Memory B cell (primary cell): Measurements from ENCODE around the gene AKNAD1.
"Not testable (repeated sequence)": the region's sequence is repeated elsewhere in the genome, so short reads cannot be mapped to it uniquely, and the experiment has no call there.

Experiments
- ATAC-seq: fragments of 150-1000 bp; cut with Tn5 transposase; 2 replicates; pipeline ENCODE4 v1.10.0; 2021; ENCODE audit warnings: low read depth, mild to moderate bottlenecking, moderate library complexity
- DNase-seq, 2 donors: peaks; one replicate each; pipeline ENCODE4 v3.0.0; 2022; ENCODE audit warnings: low spot score in 2 of 2
- H3K27ac Mint-ChIP-seq: one replicate; pipeline ENCODE4 v1.8.0; 2022; ENCODE audit warnings: mild to moderate bottlenecking, moderate library complexity, mixed read lengths
- H3K27me3 Mint-ChIP-seq: one replicate; pipeline ENCODE4 v1.8.0; 2022; ENCODE audit warnings: mixed read lengths
- H3K36me3 Mint-ChIP-seq: one replicate; pipeline ENCODE4 v1.8.0; 2022; ENCODE audit warnings: mild to moderate bottlenecking, mixed read lengths
- H3K4me1 Mint-ChIP-seq: one replicate; pipeline ENCODE4 v1.8.0; 2022; ENCODE audit warnings: mixed read lengths
- H3K4me3 Mint-ChIP-seq: one replicate; pipeline ENCODE4 v1.8.0; 2022; ENCODE audit warnings: mild to moderate bottlenecking, moderate library complexity, mixed read lengths
- H3K9me3 Mint-ChIP-seq: one replicate; pipeline ENCODE4 v1.8.0; 2022; ENCODE audit warnings: mixed read lengths

The AKNAD1 gene

GRCh38 chr1:108811611-108812010 lies 45.3 kb downstream of the AKNAD1 start:
- Mint-ChIP-seq H3K4me3 (no peak overlapping the region), H3K4me1 (no peaks in the 10 kb centered on the region), H3K27ac (peak overlapping the region; percentile 41), H3K27me3 (no peaks in the 10 kb centered on the region), H3K36me3 (peaks cover 6% of the 10 kb centered on the region), H3K9me3 (no peaks in the 10 kb centered on the region)
- ATAC-seq (no peak), DNase-seq (no peak)

GRCh38 chr1:108808438-108808837 lies 48.5 kb downstream of the AKNAD1 start:
- DNase-seq (no peak), ATAC-seq (no peak)
- no peaks in the 10 kb centered on the region for H3K27me3 Mint-ChIP-seq
- H3K27ac Mint-ChIP-seq: no peak overlapping the region
- H3K36me3 Mint-ChIP-seq: peaks cover 17% of the 10 kb centered on the region
- no peaks in the 10 kb centered on the region for H3K4me1 Mint-ChIP-seq
- no peak overlapping the region for H3K4me3 Mint-ChIP-seq
- H3K9me3 Mint-ChIP-seq: no peaks in the 10 kb centered on the region

- H3K4me1 Mint-ChIP-seq: no peaks in the 10 kb centered on the region
- peaks cover 36% of the 10 kb centered on the region for H3K36me3 Mint-ChIP-seq
- no peak overlapping the region for H3K27ac Mint-ChIP-seq
- H3K9me3 Mint-ChIP-seq: no peaks in the 10 kb centered on the region
- no peaks in the 10 kb centered on the region for H3K27me3 Mint-ChIP-seq
- DNase-seq (no peak), ATAC-seq (no peak)
- no peak overlapping the region for H3K4me3 Mint-ChIP-seq
Measured at GRCh38 chr1:108803548-108803947, 53.3 kb downstream of the AKNAD1 start.

GRCh38 chr1:108801101-108801500 lies 55.8 kb downstream of the AKNAD1 start:
- H3K27ac Mint-ChIP-seq: no peak overlapping the region
- peaks cover 36% of the 10 kb centered on the region for H3K36me3 Mint-ChIP-seq

GRCh38 chr1:108799001-108799400 lies 57.9 kb downstream of the AKNAD1 start:
- ATAC-seq: no peak
- H3K27ac Mint-ChIP-seq: peak overlapping the region; percentile 88
- peaks cover 37% of the 10 kb centered on the region for H3K36me3 Mint-ChIP-seq
- H3K9me3 Mint-ChIP-seq: no peaks in the 10 kb centered on the region
- H3K4me1 Mint-ChIP-seq: no peaks in the 10 kb centered on the region
- no peak for DNase-seq
- no peaks in the 10 kb centered on the region for H3K27me3 Mint-ChIP-seq
- no peak overlapping the region for H3K4me3 Mint-ChIP-seq

More at GRCh38 chr1:108801101-108801500, 55.8 kb downstream of the AKNAD1 start:
- Mint-ChIP-seq H3K9me3 (no peaks in the 10 kb centered on the region), H3K27me3 (no peaks in the 10 kb centered on the region), H3K4me1 (no peaks in the 10 kb centered on the region), H3K4me3 (no peak overlapping the region)
- no peak for ATAC-seq
- DNase-seq: no peak

GRCh38 chr1:108792420-108792819 lies 64.5 kb downstream of the AKNAD1 start:
- H3K4me3 Mint-ChIP-seq: no peak overlapping the region
- no peak overlapping the region for H3K27ac Mint-ChIP-seq
- ATAC-seq (no peak), DNase-seq (no peak)
- peaks cover 47% of the 10 kb centered on the region for H3K36me3 Mint-ChIP-seq
- H3K9me3 Mint-ChIP-seq: peaks cover 13% of the 10 kb centered on the region
- H3K27me3 Mint-ChIP-seq: no peaks in the 10 kb centered on the region
- H3K4me1 Mint-ChIP-seq: no peaks in the 10 kb centered on the region

GRCh38 chr1:108791790-108792189 lies 65.1 kb downstream of the AKNAD1 start:
- Mint-ChIP-seq H3K36me3 (peaks cover 50% of the 10 kb centered on the region), H3K27ac (no peak overlapping the region), H3K4me3 (no peak overlapping the region), H3K9me3 (peaks cover 13% of the 10 kb centered on the region), H3K4me1 (no peaks in the 10 kb centered on the region), H3K27me3 (no peaks in the 10 kb centered on the region)
- no peak for DNase-seq
- ATAC-seq: no peak

- ATAC-seq (no peak), DNase-seq (no peak)
- H3K27me3 Mint-ChIP-seq: no peaks in the 10 kb centered on the region
- no peaks in the 10 kb centered on the region for H3K4me1 Mint-ChIP-seq
- no peak overlapping the region for H3K4me3 Mint-ChIP-seq
- peaks cover 14% of the 10 kb centered on the region for H3K9me3 Mint-ChIP-seq
- no peak overlapping the region for H3K27ac Mint-ChIP-seq
- peaks cover 61% of the 10 kb centered on the region for H3K36me3 Mint-ChIP-seq
Measured at GRCh38 chr1:108785880-108786279, 71.0 kb downstream of the AKNAD1 start.

GRCh38 chr1:108785264-108785663 lies 71.6 kb downstream of the AKNAD1 start:
- H3K27me3 Mint-ChIP-seq: no peaks in the 10 kb centered on the region
- peaks cover 60% of the 10 kb centered on the region for H3K36me3 Mint-ChIP-seq
- no peak for ATAC-seq
- no peak overlapping the region for H3K27ac Mint-ChIP-seq
- H3K4me1 Mint-ChIP-seq: no peaks in the 10 kb centered on the region
- no peak for DNase-seq
- peaks cover 11% of the 10 kb centered on the region for H3K9me3 Mint-ChIP-seq
- no peak overlapping the region for H3K4me3 Mint-ChIP-seq

GRCh38 chr1:108781575-108781944 lies 75.3 kb downstream of the AKNAD1 start:
- ATAC-seq, H3K27ac Mint-ChIP-seq, H3K4me1 Mint-ChIP-seq, H3K27me3 Mint-ChIP-seq, H3K4me3 Mint-ChIP-seq, DNase-seq: not testable (repeated sequence)
- peaks cover 55% of the 10 kb centered on the region for H3K36me3 Mint-ChIP-seq
- peaks cover 11% of the 10 kb centered on the region for H3K9me3 Mint-ChIP-seq

GRCh38 chr1:108780937-108781574 lies 75.8 kb downstream of the AKNAD1 start:
- no peaks in the 10 kb centered on the region for H3K27me3 Mint-ChIP-seq
- peaks cover 11% of the 10 kb centered on the region for H3K9me3 Mint-ChIP-seq
- H3K4me1 Mint-ChIP-seq: no peaks in the 10 kb centered on the region
- DNase-seq: no peak
- H3K4me3 Mint-ChIP-seq: no peak overlapping the region
- H3K27ac Mint-ChIP-seq: no peak overlapping the region
- no peak for ATAC-seq
- H3K36me3 Mint-ChIP-seq: peaks cover 54% of the 10 kb centered on the region

GRCh38 chr1:108779455-108779854 lies 77.4 kb downstream of the AKNAD1 start:
- Mint-ChIP-seq H3K4me1 (no peaks in the 10 kb centered on the region), H3K9me3 (peaks cover 4% of the 10 kb centered on the region), H3K4me3 (no peak overlapping the region), H3K27me3 (no peaks in the 10 kb centered on the region), H3K36me3 (peaks cover 47% of the 10 kb centered on the region), H3K27ac (no peak overlapping the region)
- ATAC-seq (no peak), DNase-seq (no peak)

- H3K9me3 Mint-ChIP-seq: no peaks in the 10 kb centered on the region
- ATAC-seq: no peak
Measured at GRCh38 chr1:108777839-108778238, 79.1 kb downstream of the AKNAD1 start.

GRCh38 chr1:108767708-108768107 lies 89.2 kb downstream of the AKNAD1 start:
- DNase-seq (no peak), ATAC-seq (no peak)
- Mint-ChIP-seq H3K27ac (no peak overlapping the region), H3K9me3 (no peaks in the 10 kb centered on the region), H3K36me3 (peaks cover 29% of the 10 kb centered on the region), H3K4me1 (no peaks in the 10 kb centered on the region), H3K27me3 (no peaks in the 10 kb centered on the region), H3K4me3 (no peak overlapping the region)

More at GRCh38 chr1:108777839-108778238, 79.1 kb downstream of the AKNAD1 start:
- no peak for DNase-seq
- H3K4me1 Mint-ChIP-seq: no peaks in the 10 kb centered on the region
- peaks cover 36% of the 10 kb centered on the region for H3K36me3 Mint-ChIP-seq
- no peak overlapping the region for H3K27ac Mint-ChIP-seq
- H3K27me3 Mint-ChIP-seq: no peaks in the 10 kb centered on the region
- no peak overlapping the region for H3K4me3 Mint-ChIP-seq

- Mint-ChIP-seq H3K9me3 (no peaks in the 10 kb centered on the region), H3K27ac (no peak overlapping the region), H3K36me3 (peaks cover 31% of the 10 kb centered on the region)
Measured at GRCh38 chr1:108767115-108767514, 89.8 kb downstream of the AKNAD1 start.

More at GRCh38 chr1:108767115-108767514, 89.8 kb downstream of the AKNAD1 start:
- no peak for DNase-seq
- Mint-ChIP-seq H3K27me3 (no peaks in the 10 kb centered on the region), H3K4me1 (no peaks in the 10 kb centered on the region), H3K4me3 (no peak overlapping the region)
- ATAC-seq: no peak
